B cell (primary cell): ENCODE results near the gene CPSF4L. TPM values are rescaled to one million over a fixed set of nuclear protein-coding genes. Genes with fewer than 3 reads are reported as not detected.

ENCODE experiments used
- ATAC-seq: fragments of 200-7000 bp; cut with Tn5 transposase; one replicate; pipeline ENCODE4 v1.10.0; 2021; ENCODE audit warnings: low read depth, mild to moderate bottlenecking, moderate number of reproducible peaks, moderate library complexity
- CTCF ChIA-PET: fragments of 350-600 bp; sonication (Branson Sonifier 250); formaldehyde crosslinking; loops from one replicate; lab custom pipeline; 2021; ENCODE audit warnings: antibody characterized with exemption, inconsistent platforms; lab: Charles Lee
- POLR2A ChIA-PET: fragments of 350-600 bp; sonication (Branson Sonifier 250); formaldehyde crosslinking; loops from one replicate; lab custom pipeline; 2021; ENCODE audit warnings: antibody characterized with exemption; lab: Charles Lee
- DNase-seq: peaks from one replicate; pipeline ENCODE4 v3.0.0; 2013
- H2AFZ ChIP-seq: 2 replicates; pipeline ENCODE4 v1.6.1; 2012; ENCODE audit warnings: mild to moderate bottlenecking, low read depth, low read length; ENCODE audit not compliant: insufficient read depth, poor library complexity, severe bottlenecking
- H3K27ac ChIP-seq, 2 donors: 1 replicate in 1 of 2; 2 replicates in 1 of 2; pipeline ENCODE4 v1.5.1; 2012 to 2013; ENCODE audit warnings: low read length in 2 of 2, mild to moderate bottlenecking in 2 of 2, moderate library complexity in 1 of 2
- H3K27me3 ChIP-seq, 4 experiments: fragments of 200-600 bp in 1 of 4; sonication (generic) in 1 of 4; replicated peaks in 1 of 4; 1 replicate in 2 of 4; 2 replicates in 2 of 4; pipeline versions ENCODE4 v1.6.1 to v1.7.0; 2013 to 2016; ENCODE audit warnings: low read length in 3 of 4, mild to moderate bottlenecking in 2 of 4, mixed read lengths in 1 of 4, moderate library complexity in 1 of 4; ENCODE audit not compliant: insufficient read depth in 4 of 4, control insufficient read depth in 3 of 4; ENCODE audit errors: control extremely low read depth in 1 of 4
- H3K36me3 ChIP-seq, 2 experiments: replicated peaks in 1 of 2; 1 replicate in 1 of 2; 2 replicates in 1 of 2; pipeline versions ENCODE4 v1.6.1 to v1.7.1; 2013; ENCODE audit warnings: low read length in 1 of 2; ENCODE audit not compliant: insufficient read depth in 2 of 2, control insufficient read depth in 1 of 2; ENCODE audit errors: control extremely low read depth in 1 of 2, extremely low read depth in 1 of 2
- H3K4me1 ChIP-seq, 2 donors: fragments of 200-600 bp in 1 of 2; sonication (generic) in 1 of 2; 1 replicate in 1 of 2; 2 replicates in 1 of 2; pipeline versions ENCODE4 v1.5.1 to v1.6.1; 2013 to 2017; ENCODE audit warnings: low read length in 2 of 2; ENCODE audit not compliant: control insufficient read depth in 2 of 2, insufficient read depth in 2 of 2
- H3K4me2 ChIP-seq: replicated peaks from 2 replicates; pipeline ENCODE3; 2012; ENCODE audit warnings: mild to moderate bottlenecking, low read depth, low read length; ENCODE audit not compliant: poor library complexity, severe bottlenecking
- H3K4me3 ChIP-seq, 5 experiments: fragments of 200-600 bp in 1 of 5; sonication (generic) in 1 of 5; 1 replicate in 3 of 5; 2 replicates in 2 of 5; pipeline versions ENCODE4 v1.5.1 to v1.7.0; 2011 to 2016; ENCODE audit warnings: low read length in 4 of 5, mild to moderate bottlenecking in 4 of 5, low read depth in 2 of 5, control low read depth in 1 of 5, moderate library complexity in 1 of 5; ENCODE audit not compliant: insufficient read depth in 1 of 5; ENCODE audit errors: control extremely low read depth in 1 of 5, extremely low read depth in 1 of 5
- H3K79me2 ChIP-seq: fragments of 200-600 bp; sonication (generic); one replicate; pipeline ENCODE4 v1.6.0; 2016; ENCODE audit warnings: low read length; ENCODE audit not compliant: control insufficient read depth, insufficient read depth
- H3K9ac ChIP-seq: fragments of 200-600 bp; sonication (generic); 2 replicates; pipeline ENCODE4 v1.6.1; 2017; ENCODE audit warnings: mild to moderate bottlenecking, low read length, moderate library complexity
- H3K9me3 ChIP-seq, 3 donors: one replicate each; pipeline versions ENCODE4 v1.6.1 to v1.7.1; 2013; ENCODE audit warnings: low read length in 2 of 3; ENCODE audit not compliant: control insufficient read depth in 2 of 3, insufficient read depth in 1 of 3; ENCODE audit errors: control extremely low read depth in 1 of 3
- H4K20me1 ChIP-seq: 2 replicates; pipeline ENCODE4 v1.6.0; 2012; ENCODE audit warnings: mild to moderate bottlenecking, low read length; ENCODE audit not compliant: insufficient read depth, control insufficient read depth, poor library complexity, severe bottlenecking
- H3K27ac Mint-ChIP-seq: one replicate; pipeline ENCODE4 v1.8.0; 2021; ENCODE audit warnings: mixed read lengths
- H3K27me3 Mint-ChIP-seq: one replicate; pipeline ENCODE4 v1.8.0; 2021; ENCODE audit warnings: mixed read lengths
- H3K4me1 Mint-ChIP-seq: one replicate; pipeline ENCODE4 v1.8.0; 2021; ENCODE audit warnings: mixed read lengths
- H3K4me3 Mint-ChIP-seq: one replicate; pipeline ENCODE4 v1.8.0; 2021; ENCODE audit warnings: mixed read lengths
- H3K9me3 Mint-ChIP-seq: one replicate; pipeline ENCODE4 v1.8.0; 2022; ENCODE audit warnings: mixed read lengths; ENCODE audit not compliant: insufficient read depth
- EZH2 ChIP-seq: IDR thresholded peaks from 2 replicates; pipeline ENCODE4 v1.6.1; 2012; ENCODE audit warnings: borderline replicate concordance, low read depth, mild to moderate bottlenecking, moderate library complexity, low read length; ENCODE audit not compliant: insufficient read depth, poor library complexity, severe bottlenecking
- WGBS: methylation state at CpG from one replicate; pipeline ENCODE4 v1.1.5; 2013; ENCODE audit warnings: missing lambda C conversion rate; ENCODE audit not compliant: insufficient coverage; 5-methylcytosine and 5-hydroxymethylcytosine counted together
- intact Hi-C: fragments of 100-400 bp; cut with micrococcal nuclease; formaldehyde crosslinking; loops from one replicate; pipeline ENCODE4 v1.10.0; 2022
- polyA plus RNA-seq: library from polyadenylated mRNA; depleted of rRNA; stranded (reverse); fragments of >200 nt; gene quantifications from 2 replicates; pipeline ENCODE4 v1.2.3, GENCODE V29; 2012
- total RNA-seq, 2 donors: library from RNA; stranded (reverse); fragments of 120-200 nt in 1 of 2; gene quantifications; 1 replicate in 1 of 2; 2 replicates in 1 of 2; pipeline versions ENCODE4 v1.2.3 to v1.2.4, GENCODE V29; 2013 to 2022
- TF ChIP-seq, protein P1 (sequence below): fragments of 200-600 bp; IDR thresholded peaks from one replicate; pipeline ENCODE4 v1.8.0; 2022; ENCODE audit warnings: antibody characterized with exemption, mild to moderate bottlenecking

The CPSF4L gene
- total and polyA plus RNA-seq, 2 donors (not counting 1 experiment from before 2014, with no cell fraction given) = not detected

DNA sequence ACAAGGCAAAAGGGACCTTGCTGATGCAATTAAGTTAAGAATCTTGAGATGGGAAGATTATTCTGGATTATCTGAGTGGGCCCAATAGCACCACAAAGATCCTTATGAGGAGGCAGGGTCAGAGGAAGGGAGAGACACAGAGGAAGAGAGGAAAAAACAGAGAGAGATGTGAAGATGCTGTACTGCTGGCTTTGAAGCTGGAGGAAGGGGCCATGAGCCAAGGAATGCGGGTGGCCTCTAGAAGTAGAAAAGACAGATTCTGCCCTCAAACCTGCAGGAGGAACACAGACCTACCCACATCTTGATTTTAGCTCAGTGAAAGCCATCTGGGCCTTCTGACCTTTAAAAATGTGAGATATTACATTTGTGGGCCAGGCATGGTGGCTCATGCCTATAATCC, 8.1 kb upstream of the CPSF4L start:
- Histone ChIP-seq H3K36me3 (no peaks in the 10 kb centered on the region), H3K27me3 (no peaks in the 10 kb centered on the region), H2AFZ (no peak overlapping the region), H3K9ac (no peak overlapping the region), H4K20me1 (no peaks in the 10 kb centered on the region), H3K27ac (no peak overlapping the region), H3K4me3 (no peak overlapping the region), H3K4me1 (peaks cover 0 to 8% of the 10 kb centered on the region in 2 donors), H3K9me3 (peaks cover 0 to 5% (median 0%) of the 10 kb centered on the region in 3 donors), H3K79me2 (no peaks in the 10 kb centered on the region), H3K4me2 (no peak overlapping the region)
- no peak for TF ChIP-seq EZH2
- TF ChIP-seq, protein P1, sequence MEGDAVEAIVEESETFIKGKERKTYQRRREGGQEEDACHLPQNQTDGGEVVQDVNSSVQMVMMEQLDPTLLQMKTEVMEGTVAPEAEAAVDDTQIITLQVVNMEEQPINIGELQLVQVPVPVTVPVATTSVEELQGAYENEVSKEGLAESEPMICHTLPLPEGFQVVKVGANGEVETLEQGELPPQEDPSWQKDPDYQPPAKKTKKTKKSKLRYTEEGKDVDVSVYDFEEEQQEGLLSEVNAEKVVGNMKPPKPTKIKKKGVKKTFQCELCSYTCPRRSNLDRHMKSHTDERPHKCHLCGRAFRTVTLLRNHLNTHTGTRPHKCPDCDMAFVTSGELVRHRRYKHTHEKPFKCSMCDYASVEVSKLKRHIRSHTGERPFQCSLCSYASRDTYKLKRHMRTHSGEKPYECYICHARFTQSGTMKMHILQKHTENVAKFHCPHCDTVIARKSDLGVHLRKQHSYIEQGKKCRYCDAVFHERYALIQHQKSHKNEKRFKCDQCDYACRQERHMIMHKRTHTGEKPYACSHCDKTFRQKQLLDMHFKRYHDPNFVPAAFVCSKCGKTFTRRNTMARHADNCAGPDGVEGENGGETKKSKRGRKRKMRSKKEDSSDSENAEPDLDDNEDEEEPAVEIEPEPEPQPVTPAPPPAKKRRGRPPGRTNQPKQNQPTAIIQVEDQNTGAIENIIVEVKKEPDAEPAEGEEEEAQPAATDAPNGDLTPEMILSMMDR = no peak
- H3K9me3 Mint-ChIP-seq = no peaks in the 10 kb centered on the region
- no peak overlapping the region for H3K4me3 Mint-ChIP-seq
- ChIA-PET POLR2A (no interaction called here), CTCF (interaction anchor here (0.8 kb wide), 1 partner anchor 11 kb away, joined by 3 read pairs; no protein-coding TSS in a partner anchor)
- H3K27ac Mint-ChIP-seq = no peak overlapping the region
- ATAC-seq (no peak), DNase-seq (no peak)
- peaks cover 6% of the 10 kb centered on the region for H3K4me1 Mint-ChIP-seq
- no peaks in the 10 kb centered on the region for H3K27me3 Mint-ChIP-seq
- intact Hi-C loops = loop anchor here (5.0 kb wide), 1 partner anchor 43 kb away; the partner anchor contains the start of gene CDC42EP4
- no CpG with 5 or more reads among the region's 1 CpG for WGBS

DNA sequence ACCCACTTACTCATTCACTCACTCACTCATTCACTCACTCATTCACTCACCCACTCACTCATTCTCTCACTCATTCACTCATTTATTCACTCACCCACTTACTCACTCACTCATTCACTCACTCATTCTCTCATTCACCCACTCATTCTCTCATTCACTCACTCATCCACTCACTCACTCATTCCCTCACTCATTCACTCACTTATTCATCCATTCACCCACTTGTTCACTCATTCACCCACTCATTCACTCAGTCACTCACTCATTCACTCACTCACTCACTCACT, 7.6 kb upstream of the CPSF4L start:
- ChIA-PET POLR2A (no interaction called here), CTCF (no interaction called here)
- Histone ChIP-seq H3K9me3 (peaks cover 0 to 5% (median 0%) of the 10 kb centered on the region in 3 donors), H3K4me3 (no peak overlapping the region), H3K79me2 (no peaks in the 10 kb centered on the region), H3K4me2 (no peak overlapping the region), H4K20me1 (no peaks in the 10 kb centered on the region), H3K9ac (no peak overlapping the region), H3K36me3 (no peaks in the 10 kb centered on the region), H3K27ac (no peak overlapping the region), H2AFZ (no peak overlapping the region), H3K27me3 (no peaks in the 10 kb centered on the region), H3K4me1 (peaks cover 0 to 8% of the 10 kb centered on the region in 2 donors)
- H3K9me3 Mint-ChIP-seq = no peaks in the 10 kb centered on the region
- TF ChIP-seq, protein P1 = no peak
- no peak for TF ChIP-seq EZH2
- no peaks in the 10 kb centered on the region for H3K27me3 Mint-ChIP-seq
- DNase-seq = no peak
- H3K27ac Mint-ChIP-seq = no peak overlapping the region
- intact Hi-C loops = no loop called here
- H3K4me1 Mint-ChIP-seq = peaks cover 6% of the 10 kb centered on the region
- ATAC-seq = no peak
- no peak overlapping the region for H3K4me3 Mint-ChIP-seq
